ENCODE measurements around the gene TPRN. TPM values are rescaled to one million over a fixed set of nuclear protein-coding genes. Genes with fewer than 3 reads are reported as not detected.
"Not testable (repeated sequence)": the region's sequence is repeated elsewhere in the genome, so short reads cannot be mapped to it uniquely, and the experiment has no call there.

TPRN gene
- total RNA-seq, 4 donors from 2014 or later: 6.5 to 13.5 (median 9.9) TPM

- Histone ChIP-seq H3K27ac (peak overlapping the region; percentile 66 to 74 (median 70)), H3K9me3 (no peaks in the 10 kb centered on the region), H3K4me3 (replicated peaks in 1 of 3) (peak overlapping the region; percentile 71 to 83 (median 72)), H3K27me3 (no peaks in the 10 kb centered on the region), H3K4me1 (peaks cover 15 to 45% of the 10 kb centered on the region in 2 donors), H3K36me3 (peaks cover 16 to 18% of the 10 kb centered on the region in 2 donors)
- 5 to 27% methylated on average over 5 to 21 of the region's 83 CpGs for WGBS, 2 donors
- peak; percentile 47 to 56 for DNase-seq
- TF ChIP-seq POLR2A (IDR thresholded peaks at IDR 0.05): no peak
- TF ChIP-seq CTCF (IDR thresholded peaks at IDR 0.05): no peak
- intact Hi-C loops (cut with DNase I): no loop called here
Measured at GRCh38 chr9:137241490-137242268, 41.1 kb upstream of the TPRN start.

GRCh38 chr9:137240841-137241489 is 40.4 kb upstream of the TPRN start, which contains the start of gene TUBB4B:
Gene TUBB4B (plus strand): TSS chr9:137241287. CDS start chr9:137241361, 74 bp downstream.
- Histone ChIP-seq H3K4me3 (replicated peaks in 1 of 3) (peak within 1 kb of the TSS; percentile 71 to 83 (median 72)), H3K9me3 (no peaks in the 10 kb centered on the region), H3K27ac (peak within 1 kb of the TSS; percentile 91 to 97 (median 94)), H3K27me3 (no peaks in the 10 kb centered on the region), H3K4me1 (peaks cover 22 to 52% of the 10 kb centered on the region in 2 donors), H3K36me3 (peaks cover 16 to 18% of the 10 kb centered on the region in 2 donors)
- TF ChIP-seq POLR2A (IDR thresholded peaks at IDR 0.05): peak; percentile 99 to 100
- TF ChIP-seq CTCF (IDR thresholded peaks at IDR 0.05): peak in 1 of 6 experiments; percentile 15
- DNase-seq: peak; percentile 99 to 100
- intact Hi-C loops (cut with DNase I): no loop called here
- 0 to 1% methylated on average over 23 to 44 of the region's 67 CpGs for WGBS, 2 donors

DNA sequence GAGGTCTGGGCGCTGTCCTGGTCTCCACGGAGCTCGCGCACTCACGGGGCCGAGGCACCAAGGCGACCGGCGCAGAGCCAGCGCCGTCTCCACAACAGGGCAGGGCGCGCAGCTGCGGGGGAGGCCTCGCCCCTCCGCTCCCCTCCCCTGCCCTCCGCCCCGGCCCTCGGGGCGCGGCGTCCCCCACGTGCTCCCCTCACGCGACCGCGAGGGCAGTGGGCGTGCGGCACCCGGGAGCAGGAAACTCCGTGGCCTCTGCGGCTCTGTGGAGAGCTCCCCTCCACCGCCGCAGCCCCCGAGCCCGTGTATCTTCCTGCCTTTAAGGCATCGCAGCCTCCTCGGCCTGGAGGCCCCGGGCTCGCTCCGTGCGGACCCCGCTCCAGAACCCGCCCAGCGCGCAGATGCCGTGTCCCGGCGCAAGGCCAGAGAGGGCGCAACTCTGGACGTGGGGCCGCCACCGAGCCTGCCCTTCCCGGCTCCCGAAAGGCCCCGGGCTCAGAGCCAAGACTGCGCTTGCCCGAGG is 39.8 kb upstream of the TPRN start:
- WGBS, 2 donors: 0% methylated on average over 1 to 7 of the region's 58 CpGs
- Histone ChIP-seq H3K27me3 (no peaks in the 10 kb centered on the region), H3K4me1 (peaks cover 22 to 55% of the 10 kb centered on the region in 2 donors), H3K36me3 (peaks cover 16 to 18% of the 10 kb centered on the region in 2 donors), H3K27ac (peak overlapping the region; percentile 91 to 97 (median 94)), H3K4me3 (replicated peaks in 1 of 3) (peak overlapping the region; percentile 38 to 66 (median 48)), H3K9me3 (no peaks in the 10 kb centered on the region)
- intact Hi-C loops (cut with DNase I): no loop called here
- DNase-seq: peak; percentile 87 to 88
- TF ChIP-seq POLR2A (IDR thresholded peaks at IDR 0.05) (no peak), CTCF (IDR thresholded peaks at IDR 0.05) (no peak)

DNA sequence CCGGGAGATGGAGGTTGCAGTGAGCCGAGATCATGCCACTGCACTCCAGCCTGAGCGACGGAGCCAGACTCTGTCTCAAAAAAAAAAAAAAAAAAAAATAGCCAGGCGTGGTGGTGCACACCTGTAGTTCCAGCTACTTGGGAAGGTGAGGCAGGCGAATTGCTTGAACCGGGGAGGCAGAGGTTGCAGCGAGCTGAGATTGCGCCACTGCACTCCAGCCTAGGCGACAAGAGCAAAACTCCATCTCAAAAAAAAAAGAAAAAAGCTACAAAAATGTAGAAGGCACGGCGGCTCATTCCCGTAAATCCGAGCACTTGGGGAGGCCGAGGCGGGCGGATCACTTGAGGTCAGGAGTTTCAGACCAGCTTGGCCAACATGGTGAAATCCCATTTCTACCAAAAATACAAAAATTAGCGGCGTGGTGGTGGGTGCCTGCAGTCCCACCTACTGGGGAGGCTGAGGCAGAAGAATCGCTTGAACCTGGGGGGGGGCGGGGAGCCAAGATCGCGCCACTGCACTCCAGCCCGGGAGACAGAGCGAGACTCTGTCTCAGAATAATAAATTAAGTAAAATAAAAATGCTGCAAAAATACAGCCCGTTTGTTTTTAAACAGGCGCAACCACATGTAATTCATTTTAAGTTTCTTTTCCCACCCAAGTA is 39.1 kb upstream of the TPRN start:
- H3K9me3 ChIP-seq; DNase-seq; H3K27me3 ChIP-seq; intact Hi-C loops (cut with DNase I): not testable (repeated sequence)
- Histone ChIP-seq H3K4me1 (peaks cover 22 to 55% of the 10 kb centered on the region in 2 donors), H3K4me3 (replicated peaks in 1 of 3) (peak overlapping the region; percentile 32 to 66 (median 48)), H3K27ac (peak overlapping the region; percentile 91 to 97 (median 94)), H3K36me3 (peaks cover 16 to 18% of the 10 kb centered on the region in 2 donors)
- 51 to 53% methylated on average over 27 of the region's 27 CpGs for WGBS, 2 donors
